GM19328 (cell line): ENCODE data around the gene LONRF3.
"Not testable (repeated sequence)": the region's sequence is repeated elsewhere in the genome, so short reads cannot be mapped to it uniquely, and the experiment has no call there.

Experiments
- ATAC-seq: cut with Tn5 transposase; IDR thresholded peaks from one replicate; pipeline ENCODE4 v1.9.1; 2021; ENCODE audit warnings: mild to moderate bottlenecking, moderate library complexity; ENCODE audit not compliant: unreplicated experiment

Gene LONRF3

GRCh38 chrX:119029656-119030055 lies 55.2 kb downstream of the LONRF3 start:
- not testable (repeated sequence) for ATAC-seq

GRCh38 chrX:119030990-119031389 lies 56.6 kb downstream of the LONRF3 start:
- no peak for ATAC-seq

- ATAC-seq, result no peak
Observed at GRCh38 chrX:119036107-119037029, 62.0 kb downstream of the LONRF3 start.

- no peak for ATAC-seq
Observed at GRCh38 chrX:119040432-119040831, 66.0 kb downstream of the LONRF3 start.

- ATAC-seq, result no peak
Observed at GRCh38 chrX:119041175-119041574, 66.8 kb downstream of the LONRF3 start.

- no peak for ATAC-seq
Observed at GRCh38 chrX:119042040-119042439, 67.6 kb downstream of the LONRF3 start.

- ATAC-seq, result no peak
Observed at GRCh38 chrX:119042996-119043395, 68.6 kb downstream of the LONRF3 start.

GRCh38 chrX:119045884-119046283 lies 71.5 kb downstream of the LONRF3 start:
- ATAC-seq, result no peak

- no peak for ATAC-seq
Observed at GRCh38 chrX:119055687-119056086, 81.3 kb downstream of the LONRF3 start.

GRCh38 chrX:119062750-119063374 lies 88.4 kb downstream of the LONRF3 start:
- no peak for ATAC-seq

GRCh38 chrX:119063428-119063827 lies 89.0 kb downstream of the LONRF3 start:
- no peak for ATAC-seq

GRCh38 chrX:119067023-119067739 lies 92.8 kb downstream of the LONRF3 start:
- ATAC-seq, result no peak
